HG03280 (cell line): ENCODE data around the gene SIGLEC8.
"Not testable (repeated sequence)": the region's sequence is repeated elsewhere in the genome, so short reads cannot be mapped to it uniquely, and the experiment has no call there.

ENCODE experiments used
- ATAC-seq: cut with Tn5 transposase; IDR thresholded peaks from one replicate; pipeline ENCODE4 v1.9.1; 2021; ENCODE audit warnings: mild to moderate bottlenecking, moderate library complexity; ENCODE audit not compliant: unreplicated experiment

The SIGLEC8 gene

DNA sequence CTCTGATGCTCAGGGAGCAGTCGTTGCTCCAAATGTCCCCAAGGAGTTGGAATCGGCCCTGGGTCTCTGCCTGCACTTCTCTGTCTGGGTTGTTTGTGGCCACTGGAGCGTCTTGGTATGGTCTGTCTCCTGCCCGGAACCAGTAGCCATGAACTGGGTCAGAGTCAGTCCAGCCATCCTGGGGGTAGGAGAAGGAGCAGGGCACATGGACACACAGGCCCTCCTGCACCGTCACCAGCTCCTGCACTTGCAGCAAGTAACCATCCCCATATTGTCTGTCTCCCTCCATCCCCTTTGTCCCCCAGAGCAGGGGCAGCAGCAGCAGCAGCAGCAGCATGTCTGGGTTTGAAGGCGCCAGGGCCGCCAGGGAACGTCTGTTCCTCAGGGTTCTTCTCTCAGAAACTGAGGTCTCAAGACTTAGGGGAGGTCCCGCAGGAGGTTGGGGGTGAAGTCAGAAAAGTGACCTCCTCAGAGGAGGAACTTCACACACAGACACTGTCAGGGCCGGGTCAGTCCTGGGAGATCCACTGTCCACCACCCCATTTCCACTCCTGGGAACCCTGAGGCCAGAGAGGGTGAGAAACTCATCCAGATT lies at the start of gene SIGLEC8:
SIGLEC8 (minus strand) TSS at position 404 of the 595 bp plus-strand sequence; CDS start at position 337, 67 bp downstream.
- no peak for ATAC-seq

- ATAC-seq: no peak
Observed at GRCh38 chr19:51507640-51508058, 49.4 kb upstream of the SIGLEC8 start.

GRCh38 chr19:51507192-51507591 lies 48.9 kb upstream of the SIGLEC8 start:
- no peak for ATAC-seq

DNA sequence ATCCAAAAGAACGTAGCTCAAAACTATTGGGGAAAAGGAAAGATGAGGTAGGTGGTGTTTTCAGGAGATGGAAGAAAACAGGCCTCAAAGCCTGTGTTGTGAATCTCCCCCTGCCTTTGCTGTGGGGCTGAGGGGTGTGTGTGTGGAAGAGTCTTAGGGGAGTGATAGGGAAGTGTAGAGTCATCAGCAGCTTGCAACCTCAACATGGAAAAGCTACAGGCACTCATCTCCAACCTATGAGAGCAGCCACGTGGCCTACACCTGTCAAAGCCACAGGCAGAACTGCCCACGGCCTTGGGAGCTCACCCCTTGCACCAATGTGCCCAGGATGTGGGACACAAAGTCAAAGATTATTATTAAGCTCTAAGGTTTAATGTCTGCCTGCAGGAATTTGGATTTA lies 47.6 kb upstream of the SIGLEC8 start:
- ATAC-seq: no peak

DNA sequence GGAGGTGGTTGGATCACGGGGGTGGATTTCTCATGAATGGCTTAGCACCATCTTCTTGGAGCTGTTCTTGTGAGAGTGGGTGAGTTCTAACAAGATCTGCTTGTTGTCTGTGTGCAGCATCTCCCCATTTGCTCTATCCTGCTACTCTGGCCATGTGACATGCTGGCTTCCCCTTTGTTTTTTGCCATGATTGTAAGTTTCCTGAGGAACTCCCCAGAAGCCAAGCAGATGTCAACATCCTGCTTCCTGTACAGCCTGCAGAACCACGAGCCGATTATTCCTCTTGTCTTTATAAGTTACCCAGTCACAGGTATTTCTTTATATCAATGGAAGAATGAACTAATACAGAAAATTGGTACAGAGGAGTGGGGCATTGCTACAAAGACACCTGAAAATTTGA lies 45.6 kb upstream of the SIGLEC8 start:
- no peak for ATAC-seq

DNA sequence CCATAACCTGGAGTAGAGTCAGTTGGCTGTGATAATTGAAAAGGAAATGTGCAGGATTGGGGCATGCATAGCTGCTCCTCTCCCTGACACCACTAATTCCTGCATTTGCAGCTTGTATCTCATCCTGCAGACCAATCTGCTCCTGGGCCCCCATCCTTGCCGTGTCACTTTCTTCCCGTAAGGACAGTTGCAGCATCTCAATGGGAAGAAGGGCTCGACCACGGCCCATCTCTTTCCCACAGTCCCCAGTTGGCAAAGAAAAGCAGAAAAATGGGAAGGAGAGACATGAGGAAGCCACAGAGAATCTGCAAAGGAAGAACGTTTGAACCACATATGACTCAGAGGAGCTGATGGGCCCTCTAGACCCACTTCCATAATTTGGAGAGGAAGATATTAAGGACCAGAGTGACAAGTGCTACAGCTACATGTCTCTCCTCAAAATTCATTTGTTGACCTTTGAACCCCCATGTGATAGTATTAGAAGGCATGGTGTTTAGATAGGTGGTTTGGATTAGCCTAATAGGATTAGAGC lies 45.1 kb upstream of the SIGLEC8 start:
- ATAC-seq: no peak

- ATAC-seq: no peak
Observed at GRCh38 chr19:51501594-51502263, 43.5 kb upstream of the SIGLEC8 start, which contains the start of gene SIGLEC12. SIGLEC12 (minus strand) TSS chr19:51501800; CDS start chr19:51501733, 67 bp downstream.

GRCh38 chr19:51500931-51501330 lies 42.7 kb upstream of the SIGLEC8 start:
- ATAC-seq: not testable (repeated sequence)

DNA sequence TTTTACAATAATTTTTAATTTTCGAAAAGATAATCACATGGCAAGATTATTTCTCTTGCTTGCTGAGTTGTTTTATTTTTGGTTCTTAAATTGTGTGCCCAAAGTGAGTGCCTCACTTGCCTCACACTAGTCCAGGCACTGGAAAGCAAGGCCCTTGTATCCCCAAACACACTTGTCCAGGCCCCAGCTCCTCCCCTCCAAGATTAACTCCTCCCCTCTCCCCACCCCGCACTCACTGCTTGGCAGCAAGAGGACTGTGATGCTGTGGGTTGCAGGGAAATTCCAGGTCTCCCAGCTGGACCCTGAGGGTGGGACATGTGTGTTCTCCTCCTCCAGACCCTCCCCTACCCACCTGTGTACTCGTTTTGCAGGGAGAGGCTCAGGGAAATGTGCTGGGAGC lies 39.4 kb upstream of the SIGLEC8 start:
- no peak for ATAC-seq

DNA sequence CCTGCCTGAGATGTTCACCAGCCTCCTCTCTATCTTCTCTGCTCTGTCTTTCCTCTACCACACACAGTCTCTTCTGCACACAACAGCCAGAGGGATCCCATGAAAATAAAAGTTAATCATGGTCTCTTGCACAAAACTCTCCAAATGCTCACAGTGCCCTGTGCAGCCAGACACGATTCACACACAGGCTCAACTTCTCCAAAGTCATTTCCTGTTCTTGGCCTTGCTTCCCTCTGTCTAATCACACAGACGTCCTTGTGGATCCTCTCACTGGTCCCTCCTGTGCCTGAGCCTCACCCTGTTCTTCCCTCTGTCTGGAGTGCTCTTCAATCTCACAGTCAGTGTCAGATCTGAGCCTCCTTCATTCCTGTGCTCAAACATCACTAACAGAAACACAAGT lies 35.5 kb upstream of the SIGLEC8 start:
- no peak for ATAC-seq

GRCh38 chr19:51491586-51491985 lies 33.3 kb upstream of the SIGLEC8 start:
- no peak for ATAC-seq

DNA sequence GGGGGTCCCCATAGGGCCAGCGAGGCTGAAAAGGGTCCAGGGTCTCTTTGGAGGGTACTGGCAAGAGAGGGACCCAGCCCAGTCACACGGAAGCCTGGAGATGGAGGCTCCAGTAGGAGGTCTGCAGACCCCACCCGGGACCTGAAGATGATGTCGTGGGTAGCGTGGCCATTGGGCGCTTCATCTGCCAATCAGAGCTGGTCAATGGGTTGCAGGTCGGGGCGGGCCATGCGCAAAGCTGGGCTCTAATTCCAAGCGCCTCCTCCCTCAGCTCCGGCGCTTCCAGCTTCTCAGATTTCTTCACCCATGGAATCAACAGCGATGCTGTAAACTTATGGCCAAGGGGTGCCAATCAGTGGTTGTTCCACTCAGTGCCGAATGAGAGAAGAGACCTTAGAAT lies 32.4 kb upstream of the SIGLEC8 start:
- no peak for ATAC-seq

- no peak for ATAC-seq
Observed at GRCh38 chr19:51489113-51489512, 30.9 kb upstream of the SIGLEC8 start.

DNA sequence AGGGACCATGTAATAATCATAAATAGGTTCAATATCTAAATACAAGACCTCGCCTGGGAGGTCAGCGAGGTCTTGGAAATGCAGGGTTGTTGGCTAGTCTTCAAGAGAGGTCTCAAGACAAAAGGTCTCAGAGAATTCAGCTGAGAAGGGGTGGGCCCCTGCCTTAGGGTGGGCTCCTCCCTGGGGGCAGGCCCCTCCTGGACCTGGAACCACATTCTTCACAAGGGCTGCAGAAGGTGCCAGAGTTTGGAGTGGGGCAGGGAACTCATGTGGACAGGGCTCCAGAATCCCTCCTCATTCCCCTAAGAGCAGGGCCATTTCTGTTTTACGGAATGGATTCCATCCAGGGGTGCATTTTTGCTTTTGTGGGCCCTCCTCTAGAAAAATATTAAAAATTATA lies 30.2 kb upstream of the SIGLEC8 start:
- no peak for ATAC-seq

- ATAC-seq: no peak
Observed at GRCh38 chr19:51485960-51486660, 27.9 kb upstream of the SIGLEC8 start.

DNA sequence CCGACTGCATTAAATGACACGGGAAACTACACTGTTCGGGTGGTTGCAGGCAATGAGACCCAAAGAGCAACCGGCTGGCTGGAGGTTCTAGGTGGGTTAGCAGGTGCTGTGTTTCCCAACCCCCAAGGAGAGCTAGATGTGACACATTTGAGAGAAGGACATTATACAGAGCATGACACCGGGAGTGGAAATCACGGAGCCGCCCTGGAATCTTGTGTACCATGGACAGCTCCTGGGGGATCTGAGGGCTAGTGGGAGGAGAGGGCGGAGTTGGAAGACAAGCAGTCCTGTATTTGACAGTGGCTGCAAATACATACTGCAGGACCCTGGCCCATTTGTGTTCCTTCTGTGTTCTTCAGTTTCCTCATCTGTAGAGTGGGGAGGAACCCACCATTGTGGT lies 22.3 kb upstream of the SIGLEC8 start:
- ATAC-seq: no peak

GRCh38 chr19:51479531-51480331 lies 21.5 kb upstream of the SIGLEC8 start:
- ATAC-seq: no peak

DNA sequence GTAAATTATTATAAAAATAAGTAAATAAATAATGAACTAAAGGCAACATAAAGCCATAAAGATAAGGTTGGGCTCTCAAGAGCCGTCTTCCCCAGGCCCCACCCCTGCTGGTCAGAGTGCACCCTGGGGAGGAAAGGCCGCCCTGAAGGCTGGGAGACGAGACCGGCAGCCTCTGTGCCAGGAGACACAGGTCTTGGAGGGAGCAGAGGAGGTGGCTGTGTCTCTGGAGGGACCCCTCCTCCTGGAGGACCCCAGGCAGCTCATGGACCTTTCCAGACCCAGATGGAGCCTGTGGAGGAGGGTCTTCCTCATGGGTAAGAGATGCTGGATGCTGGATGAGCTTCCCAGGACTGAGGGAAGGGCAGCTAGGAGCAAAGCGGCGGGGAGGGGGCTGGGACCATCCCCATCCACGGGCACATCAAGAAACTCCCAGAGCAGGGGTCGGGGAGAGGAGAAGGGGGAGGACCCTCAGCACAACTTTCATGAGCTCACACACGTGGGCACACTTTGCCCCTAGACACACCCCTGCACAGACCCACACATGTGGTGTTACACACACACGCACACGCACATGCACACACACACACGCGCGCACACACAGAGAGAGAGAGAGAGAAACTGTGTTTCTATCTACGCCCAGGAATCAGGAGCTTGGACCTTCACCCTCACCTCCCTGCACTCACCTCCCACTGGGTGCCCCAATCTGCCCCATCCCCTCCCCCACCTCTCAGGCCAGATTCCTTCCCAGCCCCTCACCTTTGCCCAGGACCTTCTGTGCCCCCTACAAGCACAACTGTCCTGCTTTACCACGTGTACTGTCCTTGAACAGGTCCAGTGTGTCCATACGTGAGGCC lies 20.4 kb upstream of the SIGLEC8 start, which contains the start of gene CEACAM18:
CEACAM18 (plus strand) TSS at position 159 of the 854 bp plus-strand sequence.
- ATAC-seq: no peak

DNA sequence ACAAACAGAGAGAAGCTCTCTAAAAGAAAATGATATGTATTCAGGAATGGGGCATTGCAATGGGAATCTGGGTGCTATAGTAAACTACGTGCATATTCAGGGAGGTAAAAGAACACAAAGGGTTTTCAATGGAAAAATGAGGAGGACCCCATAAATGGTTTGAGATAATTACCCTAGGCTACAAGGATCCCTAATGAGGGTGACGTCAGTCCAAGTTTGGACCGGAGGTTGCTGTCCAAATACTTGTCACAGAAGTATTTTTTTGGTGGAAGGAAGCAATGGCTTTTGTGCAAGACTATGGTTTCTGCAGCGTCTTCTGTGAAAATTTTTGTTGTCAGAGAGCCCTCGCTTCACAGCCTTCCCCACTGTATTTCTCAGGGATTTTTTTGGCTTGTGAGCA lies 19.1 kb upstream of the SIGLEC8 start:
- ATAC-seq: no peak

GRCh38 chr19:51476164-51476563 lies 17.9 kb upstream of the SIGLEC8 start:
- no peak for ATAC-seq
